ACC112 (cell line): ENCODE results near the gene NLRP13.

Experiments
- H2AFZ ChIP-seq: fragments of 200-600 bp; sonication (generic); one replicate; pipeline ENCODE4 v1.6.0; 2017; ENCODE audit warnings: antibody characterized with exemption, low read length; ENCODE audit not compliant: unreplicated experiment
- H3K27ac ChIP-seq: fragments of 200-600 bp; sonication (generic); 2 replicates; pipeline ENCODE4 v1.5.1; 2014; ENCODE audit warnings: low read depth, mild to moderate bottlenecking, antibody characterized with exemption, low read length, moderate library complexity
- H3K27me3 ChIP-seq: fragments of 200-600 bp; sonication (generic); 2 replicates; pipeline ENCODE4 v1.6.1; 2014; ENCODE audit warnings: mild to moderate bottlenecking, antibody characterized with exemption, low read length, moderate library complexity, mixed read lengths; ENCODE audit not compliant: insufficient read depth
- H3K36me3 ChIP-seq: fragments of 200-600 bp; sonication (generic); 2 replicates; pipeline ENCODE4 v1.6.1; 2016; ENCODE audit warnings: mild to moderate bottlenecking, antibody characterized with exemption, low read length, moderate library complexity, mixed read lengths; ENCODE audit not compliant: insufficient read depth
- H3K4me1 ChIP-seq: fragments of 200-600 bp; sonication (generic); one replicate; pipeline ENCODE4 v1.6.1; 2016; ENCODE audit warnings: low read length, mixed read lengths; ENCODE audit not compliant: insufficient read depth, unreplicated experiment, control insufficient read depth
- H3K4me3 ChIP-seq: fragments of 200-600 bp; sonication (generic); 2 replicates; pipeline ENCODE4 v1.5.1; 2014; ENCODE audit warnings: mild to moderate bottlenecking, low read depth, low read length
- H3K79me2 ChIP-seq: fragments of 200-600 bp; sonication (generic); one replicate; pipeline ENCODE4 v1.6.0; 2016; ENCODE audit warnings: low read length; ENCODE audit not compliant: control insufficient read depth, unreplicated experiment, insufficient read depth

Gene NLRP13

GRCh38 chr19:55855160-55855559 is 77.0 kb downstream of the NLRP13 start:
- Histone ChIP-seq H2AFZ (no peak overlapping the region), H3K36me3 (no peaks in the 10 kb centered on the region), H3K27ac (no peak overlapping the region), H3K4me3 (no peak overlapping the region), H3K4me1 (no peaks in the 10 kb centered on the region), H3K79me2 (no peaks in the 10 kb centered on the region), H3K27me3 (no peaks in the 10 kb centered on the region)
